ENCODE results near the gene FAM3C.

Gene FAM3C

GRCh38 chr7:121410829-121411596, 14.9 kb upstream of the FAM3C start:
- DNase-seq, result no peak

GRCh38 chr7:121406944-121407343, 10.8 kb upstream of the FAM3C start:
- no peak for DNase-seq

GRCh38 chr7:121406461-121406860, 10.4 kb upstream of the FAM3C start:
- no peak for DNase-seq

GRCh38 chr7:121404348-121404747, 8.2 kb upstream of the FAM3C start:
- no peak for DNase-seq

- DNase-seq, result no peak
Observed at GRCh38 chr7:121402701-121403100, 6.6 kb upstream of the FAM3C start.

GRCh38 chr7:121401896-121402295, 5.8 kb upstream of the FAM3C start:
- DNase-seq, result no peak

GRCh38 chr7:121398246-121398645, 2.1 kb upstream of the FAM3C start:
- no peak for DNase-seq

- no peak for DNase-seq
Observed at GRCh38 chr7:121397822-121398221, 1.7 kb upstream of the FAM3C start.

- DNase-seq, result no peak
Observed at GRCh38 chr7:121397361-121397760, 1.3 kb upstream of the FAM3C start.

- peak; percentile 60 for DNase-seq
Observed at GRCh38 chr7:121395494-121395960, 581 bp downstream of the FAM3C start.

GRCh38 chr7:121394709-121395140, 1.4 kb downstream of the FAM3C start:
- no peak for DNase-seq

- no peak for DNase-seq
Observed at GRCh38 chr7:121393005-121393366, 3.1 kb downstream of the FAM3C start.

- DNase-seq, result no peak
Observed at GRCh38 chr7:121392277-121393004, 3.7 kb downstream of the FAM3C start.

GRCh38 chr7:121391686-121392085, 4.4 kb downstream of the FAM3C start:
- DNase-seq, result no peak

GRCh38 chr7:121390617-121391016, 5.5 kb downstream of the FAM3C start:
- no peak for DNase-seq

- DNase-seq, result no peak
Observed at GRCh38 chr7:121390109-121390508, 6.0 kb downstream of the FAM3C start.

GRCh38 chr7:121388950-121389349, 7.2 kb downstream of the FAM3C start:
- DNase-seq, result no peak

- no peak for DNase-seq
Observed at GRCh38 chr7:121385800-121386179, 10.3 kb downstream of the FAM3C start.

- no peak for DNase-seq
Observed at GRCh38 chr7:121385056-121385799, 10.9 kb downstream of the FAM3C start.

GRCh38 chr7:121384265-121384664, 11.8 kb downstream of the FAM3C start:
- DNase-seq, result no peak

- DNase-seq, result no peak
Observed at GRCh38 chr7:121383235-121383910, 12.7 kb downstream of the FAM3C start.

- DNase-seq, result no peak
Observed at GRCh38 chr7:121382473-121382872, 13.6 kb downstream of the FAM3C start.

GRCh38 chr7:121379930-121380329, 16.2 kb downstream of the FAM3C start:
- DNase-seq, result no peak
